Naive B cell (primary cell): ENCODE results near the gene MARCHF9. TPM values are rescaled to one million over a fixed set of nuclear protein-coding genes. Genes with fewer than 3 reads are reported as not detected.
"Not testable (repeated sequence)": the region's sequence is repeated elsewhere in the genome, so short reads cannot be mapped to it uniquely, and the experiment has no call there.

ENCODE experiments used
- ATAC-seq, 2 donors: fragments of 150-1000 bp; cut with Tn5 transposase; 2 replicates each; pipeline ENCODE4 v1.10.0; 2021; ENCODE audit warnings: low read depth in 2 of 2, mild to moderate bottlenecking in 2 of 2, moderate library complexity in 2 of 2
- DNase-seq: peaks from one replicate; pipeline ENCODE4 v3.0.0; 2022
- H3K27ac Mint-ChIP-seq, 6 donors: one replicate each; pipeline ENCODE4 v1.8.0; 2020 to 2022; ENCODE audit warnings: mild to moderate bottlenecking in 6 of 6, mixed read lengths in 6 of 6, moderate library complexity in 5 of 6, inconsistent platforms in 2 of 6
- H3K27me3 Mint-ChIP-seq, 3 donors: one replicate each; pipeline ENCODE4 v1.8.0; 2021 to 2022; ENCODE audit warnings: mixed read lengths in 3 of 3, mild to moderate bottlenecking in 1 of 3
- H3K36me3 Mint-ChIP-seq, 2 donors: one replicate each; pipeline ENCODE4 v1.8.0; 2020 to 2022; ENCODE audit warnings: mixed read lengths in 2 of 2, inconsistent platforms in 1 of 2, mild to moderate bottlenecking in 1 of 2
- H3K4me1 Mint-ChIP-seq, 3 donors: one replicate each; pipeline ENCODE4 v1.8.0; 2020 to 2022; ENCODE audit warnings: mixed read lengths in 3 of 3, inconsistent platforms in 1 of 3, mild to moderate bottlenecking in 1 of 3, moderate library complexity in 1 of 3
- H3K4me3 Mint-ChIP-seq, 8 donors: one replicate each; pipeline ENCODE4 v1.8.0; 2020 to 2022; ENCODE audit warnings: mild to moderate bottlenecking in 8 of 8, mixed read lengths in 8 of 8, moderate library complexity in 8 of 8, inconsistent platforms in 2 of 8
- H3K9me3 Mint-ChIP-seq, 7 donors: one replicate each; pipeline ENCODE4 v1.8.0; 2020 to 2022; ENCODE audit warnings: mixed read lengths in 7 of 7, mild to moderate bottlenecking in 5 of 7, inconsistent platforms in 2 of 7, moderate library complexity in 1 of 7
- polyA plus RNA-seq, 6 donors: library from polyadenylated mRNA; unstranded; fragments of 300-500 nt; fragmentation: Illumina TruSeq; gene quantifications; one replicate each; pipeline ENCODE4 v1.2.3, GENCODE V29; 2021; ENCODE audit warnings: low read depth in 6 of 6

MARCHF9 gene
- polyA plus RNA-seq, 6 donors from 2014 or later, result 10.9 to 21.0 (median 14.2) TPM

- DNase-seq (no peak), ATAC-seq (peak; percentile 9 to 18)
- H3K27me3 Mint-ChIP-seq, result peaks cover 14 to 40% (median 30%) of the 10 kb centered on the region in 3 donors
- H3K36me3 Mint-ChIP-seq, result peaks cover 0 to 5% of the 10 kb centered on the region in 2 donors
- H3K4me1 Mint-ChIP-seq, result peaks cover 39 to 43% (median 41%) of the 10 kb centered on the region in 3 donors
- peak overlapping the region in 4 of 6 donors; percentile 57 to 84 (median 68) for H3K27ac Mint-ChIP-seq
- peak overlapping the region; percentile 81 to 94 (median 90) for H3K4me3 Mint-ChIP-seq
- no peaks in the 10 kb centered on the region for H3K9me3 Mint-ChIP-seq
Measured at GRCh38 chr12:57765698-57766463, 11.0 kb downstream of the MARCHF9 start.

GRCh38 chr12:57766464-57767304, 11.8 kb downstream of the MARCHF9 start, which contains the start of gene CYP27B1:
CYP27B1 (minus strand) TSS chr12:57767078; CDS start chr12:57767041, 37 bp downstream.
- Mint-ChIP-seq H3K4me3 (peak within 1 kb of the TSS; percentile 81 to 94 (median 90)), H3K4me1 (peaks cover 40 to 48% (median 41%) of the 10 kb centered on the region in 3 donors), H3K36me3 (peaks cover 0 to 5% of the 10 kb centered on the region in 2 donors), H3K27me3 (peaks cover 14 to 40% (median 30%) of the 10 kb centered on the region in 3 donors), H3K9me3 (no peaks in the 10 kb centered on the region), H3K27ac (peak within 1 kb of the TSS in 2 of 6 donors; percentile 26 to 57)
- ATAC-seq (peak in 1 of 2 donors; percentile 6), DNase-seq (no peak)

- Mint-ChIP-seq H3K27me3 (peaks cover 14 to 40% (median 30%) of the 10 kb centered on the region in 3 donors), H3K4me1 (peaks cover 44 to 52% (median 46%) of the 10 kb centered on the region in 3 donors), H3K4me3 (peak overlapping the region in 6 of 8 donors; percentile 35 to 93 (median 84)), H3K9me3 (no peaks in the 10 kb centered on the region), H3K27ac (no peak overlapping the region), H3K36me3 (peaks cover 0 to 5% of the 10 kb centered on the region in 2 donors)
- DNase-seq (no peak), ATAC-seq (no peak)
Measured at GRCh38 chr12:57767305-57767698, 12.4 kb downstream of the MARCHF9 start.

GRCh38 chr12:57767876-57768275, 13.0 kb downstream of the MARCHF9 start:
- Mint-ChIP-seq H3K9me3 (no peaks in the 10 kb centered on the region), H3K4me1 (peaks cover 45 to 53% (median 49%) of the 10 kb centered on the region in 3 donors), H3K4me3 (peak overlapping the region in 2 of 8 donors; percentile 53 to 94), H3K36me3 (peaks cover 0 to 5% of the 10 kb centered on the region in 2 donors), H3K27me3 (peaks cover 14 to 40% (median 30%) of the 10 kb centered on the region in 3 donors), H3K27ac (no peak overlapping the region)
- ATAC-seq (no peak), DNase-seq (no peak)

DNA sequence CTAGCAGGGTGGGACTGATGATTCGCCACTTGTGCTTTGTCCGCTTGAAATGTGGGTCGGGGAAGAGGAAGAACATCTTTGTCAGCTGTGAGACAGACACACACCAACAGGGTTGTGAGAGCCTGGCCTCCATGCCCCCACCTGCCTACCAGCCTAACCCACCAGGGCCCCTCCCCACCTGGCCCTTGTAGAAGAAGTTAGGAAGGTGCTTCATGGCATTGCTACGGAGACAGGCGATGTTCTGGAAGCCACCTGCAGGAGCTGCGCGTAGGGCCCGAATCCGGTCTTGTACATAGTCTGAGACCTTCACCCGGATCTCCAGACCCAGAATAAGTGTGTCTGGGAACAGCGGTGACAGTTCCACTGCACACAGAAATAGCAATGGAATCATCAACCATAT, 14.7 kb downstream of the MARCHF9 start:
- Mint-ChIP-seq H3K27me3 (peaks cover 14 to 35% (median 23%) of the 10 kb centered on the region in 3 donors), H3K4me3 (peak overlapping the region in 4 of 8 donors; percentile 54 to 95 (median 81)), H3K36me3 (peaks cover 0 to 5% of the 10 kb centered on the region in 2 donors), H3K9me3 (no peaks in the 10 kb centered on the region), H3K27ac (peak overlapping the region in 1 of 6 donors; percentile 56), H3K4me1 (peaks cover 41 to 46% (median 42%) of the 10 kb centered on the region in 3 donors)
- DNase-seq (no peak), ATAC-seq (no peak)

- no peaks in the 10 kb centered on the region for H3K9me3 Mint-ChIP-seq
- no peak overlapping the region for H3K27ac Mint-ChIP-seq
- peaks cover 29 to 36% (median 32%) of the 10 kb centered on the region in 3 donors for H3K4me1 Mint-ChIP-seq
- no peak for ATAC-seq
- H3K36me3 Mint-ChIP-seq, result peaks cover 0 to 5% of the 10 kb centered on the region in 2 donors
- no peak for DNase-seq
- peaks cover 12 to 26% (median 14%) of the 10 kb centered on the region in 3 donors for H3K27me3 Mint-ChIP-seq
- H3K4me3 Mint-ChIP-seq, result peak overlapping the region; percentile 20 to 98 (median 62)
Measured at GRCh38 chr12:57770734-57771133, 15.8 kb downstream of the MARCHF9 start.

- ATAC-seq (peak; percentile 72 to 73), DNase-seq (no peak)
- peaks cover 6 to 23% (median 11%) of the 10 kb centered on the region in 3 donors for H3K27me3 Mint-ChIP-seq
- peaks cover 24 to 33% (median 29%) of the 10 kb centered on the region in 3 donors for H3K4me1 Mint-ChIP-seq
- H3K9me3 Mint-ChIP-seq, result no peaks in the 10 kb centered on the region
- H3K4me3 Mint-ChIP-seq, result peak overlapping the region; percentile 94 to 100 (median 98)
- peaks cover 0 to 5% of the 10 kb centered on the region in 2 donors for H3K36me3 Mint-ChIP-seq
- H3K27ac Mint-ChIP-seq, result peak overlapping the region; percentile 88 to 99 (median 98)
Measured at GRCh38 chr12:57771236-57771872, 16.5 kb downstream of the MARCHF9 start.

- ATAC-seq (peak; percentile 86 to 89), DNase-seq (peak; percentile 87)
- H3K4me1 Mint-ChIP-seq, result peaks cover 19 to 27% (median 24%) of the 10 kb centered on the region in 3 donors
- peak within 1 kb of the TSS; percentile 88 to 99 (median 98) for H3K27ac Mint-ChIP-seq
- peaks cover under 1 to 17% (median 7%) of the 10 kb centered on the region in 3 donors for H3K27me3 Mint-ChIP-seq
- H3K9me3 Mint-ChIP-seq, result no peaks in the 10 kb centered on the region
- peak within 1 kb of the TSS; percentile 94 to 100 (median 98) for H3K4me3 Mint-ChIP-seq
- H3K36me3 Mint-ChIP-seq, result peaks cover 0 to 5% of the 10 kb centered on the region in 2 donors
Measured at GRCh38 chr12:57771873-57772428, 17.0 kb downstream of the MARCHF9 start, which contains the start of gene METTL1. METTL1 (minus strand) TSS chr12:57772105; CDS start chr12:57772083, 22 bp downstream.

- DNase-seq (no peak), ATAC-seq (no peak)
- H3K27ac Mint-ChIP-seq, result peak within 1 kb of the TSS; percentile 88 to 99 (median 98)
- H3K36me3 Mint-ChIP-seq, result peaks cover 0 to 5% of the 10 kb centered on the region in 2 donors
- no peaks in the 10 kb centered on the region for H3K9me3 Mint-ChIP-seq
- peaks cover 0 to 9% (median 1%) of the 10 kb centered on the region in 3 donors for H3K27me3 Mint-ChIP-seq
- H3K4me3 Mint-ChIP-seq, result peak within 1 kb of the TSS; percentile 94 to 100 (median 98)
- H3K4me1 Mint-ChIP-seq, result peaks cover 19 to 25% (median 24%) of the 10 kb centered on the region in 3 donors
Measured at GRCh38 chr12:57772429-57773322, 17.8 kb downstream of the MARCHF9 start, which contains the start of gene EEF1AKMT3. EEF1AKMT3 (plus strand) TSS chr12:57772614; CDS start chr12:57772725, 111 bp downstream.

DNA sequence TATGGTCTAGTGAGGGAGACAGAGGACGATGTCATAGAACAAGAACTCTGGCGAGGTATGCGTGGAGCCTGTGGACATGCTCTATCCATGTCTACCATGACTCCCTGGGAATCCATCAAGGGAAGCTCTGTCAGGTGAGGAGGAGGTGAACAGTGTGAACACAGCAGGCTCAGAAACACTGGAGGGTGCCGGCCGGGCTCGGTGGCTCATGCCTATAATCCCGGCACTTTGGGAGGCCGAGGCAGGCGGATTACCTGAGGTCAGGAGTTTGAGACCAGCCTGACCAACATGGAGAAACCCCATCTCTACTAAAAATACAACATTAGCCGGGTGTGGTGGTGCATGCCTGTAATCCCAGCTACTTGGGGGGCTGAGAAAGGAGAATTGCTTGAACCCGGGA, 19.7 kb downstream of the MARCHF9 start:
- ATAC-seq, H3K36me3 Mint-ChIP-seq, H3K27ac Mint-ChIP-seq, H3K9me3 Mint-ChIP-seq, DNase-seq, H3K27me3 Mint-ChIP-seq: not testable (repeated sequence)
- H3K4me1 Mint-ChIP-seq, result peaks cover 19 to 25% (median 24%) of the 10 kb centered on the region in 3 donors
- H3K4me3 Mint-ChIP-seq, result peak overlapping the region in 2 of 8 donors; percentile 31 to 94

DNA sequence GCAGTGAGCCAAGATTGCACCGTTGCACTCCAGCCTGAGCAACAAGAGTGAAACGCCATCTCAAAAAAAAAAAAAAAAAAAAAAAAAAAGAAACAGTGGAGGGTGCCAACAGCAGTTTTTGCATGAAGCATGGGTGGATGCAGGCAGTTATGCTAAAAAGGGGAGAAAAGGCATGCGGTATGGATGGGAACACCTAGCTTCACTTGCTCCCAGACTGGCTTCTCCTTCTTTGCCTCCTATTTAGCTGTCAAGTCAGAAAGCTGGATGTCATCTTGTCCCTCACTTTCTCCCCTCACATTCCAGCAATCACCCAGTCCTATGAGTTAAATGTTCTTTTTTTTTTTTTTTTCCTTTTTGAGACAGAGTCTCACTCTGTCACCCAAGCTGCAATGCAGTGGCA, 20.1 kb downstream of the MARCHF9 start:
- H3K27ac Mint-ChIP-seq, result peak overlapping the region in 1 of 6 donors; percentile 36
- H3K4me3 Mint-ChIP-seq, result peak overlapping the region in 3 of 8 donors; percentile 12 to 54 (median 31)
- peaks cover 19 to 21% (median 21%) of the 10 kb centered on the region in 3 donors for H3K4me1 Mint-ChIP-seq
- no peaks in the 10 kb centered on the region for H3K27me3 Mint-ChIP-seq
- no peak for DNase-seq
- H3K9me3 Mint-ChIP-seq, result no peaks in the 10 kb centered on the region
- no peak for ATAC-seq
- H3K36me3 Mint-ChIP-seq, result peaks cover 0 to 1% of the 10 kb centered on the region in 2 donors
